ENCODE data around the gene UBL3. TPM values are rescaled to one million over a fixed set of nuclear protein-coding genes. Genes with fewer than 3 reads are reported as not detected.

Gene UBL3
- total RNA-seq, 1 experiment from 2014 or later, result 10.7 TPM

GRCh38 chr13:29897102-29897501 is 46.7 kb upstream of the UBL3 start (continued):
- TF ChIP-seq FOSL1 (IDR thresholded peaks at IDR 0.05; ENCODE audit: low read depth), result no peak

- ATAC-seq, result no peak
- no peak for TF ChIP-seq ZBTB33 (IDR thresholded peaks at IDR 0.05; ENCODE audit: extremely low read depth, insufficient replicate concordance, low read length)
- TF ChIP-seq EGR1 (IDR thresholded peaks at IDR 0.05; ENCODE audit: low read depth), result no peak
- no peak for TF ChIP-seq MAX (IDR thresholded peaks at IDR 0.05)
- no peak for TF ChIP-seq ZFX (IDR thresholded peaks at IDR 0.05)
- no peak for TF ChIP-seq SP1 (IDR thresholded peaks at IDR 0.05; ENCODE audit: low read depth)
- no peak for TF ChIP-seq ATF3 (IDR thresholded peaks at IDR 0.05)
- TF ChIP-seq CBX3 (IDR thresholded peaks at IDR 0.05; ENCODE audit: low read depth), result no peak
- no peak for TF ChIP-seq ELF1 (IDR thresholded peaks at IDR 0.05; ENCODE audit: borderline replicate concordance, low read depth)
- no peak for TF ChIP-seq CTCF (IDR thresholded peaks at IDR 0.05 in 2 of 3, conservative IDR thresholded peaks at IDR 0.05 in 1 of 3; ENCODE audit: borderline replicate concordance in 1 of 3, insufficient read depth in 1 of 3, low read depth in 2 of 3, low read length in 2 of 3)
- no peak for TF ChIP-seq FOSL1 (IDR thresholded peaks at IDR 0.05; ENCODE audit: low read depth)
- no peak for TF ChIP-seq POLR2AphosphoS5 (IDR thresholded peaks at IDR 0.05; ENCODE audit: low read depth, low read length)
- no peak for TF ChIP-seq CEBPB (IDR thresholded peaks at IDR 0.05; ENCODE audit: low read depth)
- no peak for TF ChIP-seq SRF (IDR thresholded peaks at IDR 0.05; ENCODE audit: low read depth)
- no peak for TF ChIP-seq TCF7L2 (IDR thresholded peaks at IDR 0.05; ENCODE audit: borderline replicate concordance, extremely low read depth, insufficient read depth, insufficient read length)
- TF ChIP-seq EZH2phosphoT487 (IDR thresholded peaks at IDR 0.05; ENCODE audit: borderline replicate concordance), result no peak
- TF ChIP-seq YY1 (IDR thresholded peaks at IDR 0.05; ENCODE audit: extremely low read depth, insufficient replicate concordance, low read depth, low read length), result no peak
- no peak for TF ChIP-seq SIN3A (IDR thresholded peaks at IDR 0.05; ENCODE audit: low read depth)
- no peak for TF ChIP-seq REST (IDR thresholded peaks at IDR 0.05; ENCODE audit: low read depth)
- no peak for TF ChIP-seq EZH2 (IDR thresholded peaks at IDR 0.05)
- H3K9ac ChIP-seq (ENCODE audit: low read length), result no peak overlapping the region
- H2AFZ ChIP-seq (ENCODE audit: low read depth, low read length, poor library complexity, severe bottlenecking), result no peak overlapping the region
- no peak overlapping the region for H3K4me3 ChIP-seq (replicated peaks in 1 of 2; ENCODE audit: low read depth in 1 of 2, low read length in 2 of 2)
- intact Hi-C loops (cut with micrococcal nuclease), result no loop called here
- no peaks in the 10 kb centered on the region for H4K20me1 ChIP-seq (ENCODE audit: insufficient read depth)
- BruUV-seq (replicated peaks), result no TSS peak
- H3K9me3 ChIP-seq (ENCODE audit: control insufficient read depth in 1 of 2, insufficient read depth in 1 of 2, low read depth in 1 of 2, low read length in 2 of 2), result no peaks in the 10 kb centered on the region
- no peaks in the 10 kb centered on the region for H3K27me3 ChIP-seq (ENCODE audit: insufficient read depth, low read length)
- CTCF ChIA-PET, result no interaction called here
- DNase-seq (ENCODE audit: low read depth, low spot score), result no peak
- H3K9me2 ChIP-seq (ENCODE audit: insufficient read depth), result no peaks in the 10 kb centered on the region
- H3K27ac ChIP-seq (ENCODE audit: low read depth, low read length), result no peak overlapping the region
- RAD21 ChIA-PET (ENCODE audit: low non-redundant PET in 1 of 2, low total read pairs in 2 of 2, uncharacterized antibody in 2 of 2, unreplicated experiment in 2 of 2), result no interaction called here
- H3K4me2 ChIP-seq (ENCODE audit: low read length), result no peak overlapping the region
- no peaks in the 10 kb centered on the region for H3K4me1 ChIP-seq (ENCODE audit: control insufficient read depth in 1 of 2, insufficient read depth in 2 of 2, low read length in 2 of 2)
- POLR2A ChIA-PET, result no interaction called here
- H3K79me2 ChIP-seq (ENCODE audit: insufficient read depth, low read length), result no peaks in the 10 kb centered on the region
- H3K36me3 ChIP-seq (ENCODE audit: control insufficient read depth in 1 of 2, insufficient read depth in 2 of 2, low read length in 2 of 2), result no peaks in the 10 kb centered on the region
Observed at GRCh38 chr13:29893438-29893837, 43.0 kb upstream of the UBL3 start.
